NCI-H2196 treated with DMSO at 0.1 percent for 48 hours (cell line): ENCODE results near the gene ANTXRL.
"Not testable (repeated sequence)": the region's sequence is repeated elsewhere in the genome, so short reads cannot be mapped to it uniquely, and the experiment has no call there.

Experiments used
- DNase-seq: peaks from one replicate; lab custom pipeline; 2025; ENCODE audit not compliant: unreplicated experiment; lab: John Stamatoyannopoulos, UW

Gene ANTXRL

GRCh38 chr10:46254007-46254383 is 32.8 kb upstream of the ANTXRL start:
- DNase-seq: no peak

- no peak for DNase-seq
These were observed 32.3 kb upstream of the ANTXRL start for GRCh38 chr10:46254467-46254866.

GRCh38 chr10:46255210-46255609 is 31.6 kb upstream of the ANTXRL start:
- DNase-seq: not testable (repeated sequence)

GRCh38 chr10:46255801-46256747 is 30.7 kb upstream of the ANTXRL start:
- no peak for DNase-seq

GRCh38 chr10:46257099-46257498 is 29.7 kb upstream of the ANTXRL start:
- DNase-seq: no peak

- DNase-seq: not testable (repeated sequence)
These were observed 23.8 kb upstream of the ANTXRL start for GRCh38 chr10:46262906-46263560.

GRCh38 chr10:46263831-46264268 is 22.9 kb upstream of the ANTXRL start:
- no peak for DNase-seq

- DNase-seq: no peak
These were observed 22.5 kb upstream of the ANTXRL start for GRCh38 chr10:46264336-46264735.

GRCh38 chr10:46264737-46265368 is 21.9 kb upstream of the ANTXRL start:
- no peak for DNase-seq

- DNase-seq: not testable (repeated sequence)
These were observed 21.1 kb upstream of the ANTXRL start for GRCh38 chr10:46265566-46266305.

GRCh38 chr10:46266306-46266985 is 20.4 kb upstream of the ANTXRL start:
- no peak for DNase-seq

- no peak for DNase-seq
These were observed 19.4 kb upstream of the ANTXRL start for GRCh38 chr10:46267132-46267985.

GRCh38 chr10:46268076-46268881 is 18.5 kb upstream of the ANTXRL start:
- no peak for DNase-seq

- not testable (repeated sequence) for DNase-seq
These were observed 17.2 kb upstream of the ANTXRL start for GRCh38 chr10:46269554-46270053.

GRCh38 chr10:46270086-46270811 is 16.5 kb upstream of the ANTXRL start:
- no peak for DNase-seq

GRCh38 chr10:46270963-46271530 is 15.8 kb upstream of the ANTXRL start:
- not testable (repeated sequence) for DNase-seq

- not testable (repeated sequence) for DNase-seq
These were observed 14.8 kb upstream of the ANTXRL start for GRCh38 chr10:46271795-46272499.
